ENCODE measurements around the gene SERPINA3. TPM values are rescaled to one million over a fixed set of nuclear protein-coding genes. Genes with fewer than 3 reads are reported as not detected.

The SERPINA3 gene
- total and polyA plus RNA-seq, 5 donors, result 56.4 to 390 (median 192) TPM

- no peaks in the 10 kb centered on the region for H3K27me3 ChIP-seq (ENCODE audit: control insufficient read depth, insufficient read depth)
- ATAC-seq, result no peak
- H3K4me3 ChIP-seq (ENCODE audit: low read length), result no peak overlapping the region
- H3K4me1 ChIP-seq (ENCODE audit: control insufficient read depth, insufficient read depth, low read length), result no peaks in the 10 kb centered on the region
- WGBS, result 73% methylated on average over 7 of the region's 7 CpGs
- intact Hi-C loops (cut with DNase I), result no loop called here
- H3K27ac ChIP-seq (ENCODE audit: low read length), result no peak overlapping the region
- DNase-seq, result no peak
- H3K9me3 ChIP-seq (ENCODE audit: control insufficient read depth, low read length), result no peaks in the 10 kb centered on the region
These were observed 11.8 kb downstream of the SERPINA3 start for GRCh38 chr14:94623856-94624499.

GRCh38 chr14:94624537-94625352 lies 12.6 kb downstream of the SERPINA3 start:
- DNase-seq (no peak), ATAC-seq (no peak)
- Histone ChIP-seq H3K9me3 (ENCODE audit: control insufficient read depth, low read length) (no peaks in the 10 kb centered on the region), H3K4me3 (ENCODE audit: low read length) (no peak overlapping the region), H3K27ac (ENCODE audit: low read length) (no peak overlapping the region), H3K27me3 (ENCODE audit: control insufficient read depth, insufficient read depth) (no peaks in the 10 kb centered on the region), H3K4me1 (ENCODE audit: control insufficient read depth, insufficient read depth, low read length) (no peaks in the 10 kb centered on the region)
- WGBS, result 78% methylated on average over 10 of the region's 10 CpGs
- intact Hi-C loops (cut with DNase I), result no loop called here

- H3K27ac ChIP-seq (ENCODE audit: low read length), result no peak overlapping the region
- no peak for DNase-seq
- no peak overlapping the region for H3K4me3 ChIP-seq (ENCODE audit: low read length)
- no peaks in the 10 kb centered on the region for H3K9me3 ChIP-seq (ENCODE audit: control insufficient read depth, low read length)
- WGBS, result 69% methylated on average over 2 of the region's 2 CpGs
- ATAC-seq, result no peak
- intact Hi-C loops (cut with DNase I), result no loop called here
- no peaks in the 10 kb centered on the region for H3K27me3 ChIP-seq (ENCODE audit: control insufficient read depth, insufficient read depth)
- no peaks in the 10 kb centered on the region for H3K4me1 ChIP-seq (ENCODE audit: control insufficient read depth, insufficient read depth, low read length)
These were observed 13.1 kb downstream of the SERPINA3 start for GRCh38 chr14:94625353-94625635.

GRCh38 chr14:94628578-94628977 lies 16.4 kb downstream of the SERPINA3 start:
- Histone ChIP-seq H3K4me1 (ENCODE audit: control insufficient read depth, insufficient read depth, low read length) (no peaks in the 10 kb centered on the region), H3K27me3 (ENCODE audit: control insufficient read depth, insufficient read depth) (no peaks in the 10 kb centered on the region), H3K9me3 (ENCODE audit: control insufficient read depth, low read length) (no peaks in the 10 kb centered on the region), H3K4me3 (ENCODE audit: low read length) (no peak overlapping the region), H3K27ac (ENCODE audit: low read length) (no peak overlapping the region)
- DNase-seq (no peak), ATAC-seq (no peak)
- intact Hi-C loops (cut with DNase I), result no loop called here
- WGBS, result 78% methylated on average over 5 of the region's 5 CpGs

GRCh38 chr14:94630396-94630795 lies 18.2 kb downstream of the SERPINA3 start:
- WGBS, result 81% methylated on average over 4 of the region's 4 CpGs
- intact Hi-C loops (cut with DNase I), result no loop called here
- no peaks in the 10 kb centered on the region for H3K27me3 ChIP-seq (ENCODE audit: control insufficient read depth, insufficient read depth)

GRCh38 chr14:94631050-94631449 lies 18.9 kb downstream of the SERPINA3 start:
- H3K27ac ChIP-seq (ENCODE audit: low read length), result no peak overlapping the region
- ATAC-seq (no peak), DNase-seq (no peak)
- 95% methylated on average over 1 of the region's 1 CpG for WGBS
- H3K4me1 ChIP-seq (ENCODE audit: control insufficient read depth, insufficient read depth, low read length), result no peaks in the 10 kb centered on the region
- intact Hi-C loops (cut with DNase I), result no loop called here
- H3K4me3 ChIP-seq (ENCODE audit: low read length), result no peak overlapping the region
- no peaks in the 10 kb centered on the region for H3K9me3 ChIP-seq (ENCODE audit: control insufficient read depth, low read length)
- H3K27me3 ChIP-seq (ENCODE audit: control insufficient read depth, insufficient read depth), result no peaks in the 10 kb centered on the region

More at GRCh38 chr14:94630396-94630795, 18.2 kb downstream of the SERPINA3 start:
- no peaks in the 10 kb centered on the region for H3K4me1 ChIP-seq (ENCODE audit: control insufficient read depth, insufficient read depth, low read length)
- no peak for DNase-seq
- no peaks in the 10 kb centered on the region for H3K9me3 ChIP-seq (ENCODE audit: control insufficient read depth, low read length)
- no peak overlapping the region for H3K4me3 ChIP-seq (ENCODE audit: low read length)
- no peak overlapping the region for H3K27ac ChIP-seq (ENCODE audit: low read length)
- no peak for ATAC-seq

- Histone ChIP-seq H3K27ac (ENCODE audit: low read length) (no peak overlapping the region), H3K4me1 (ENCODE audit: control insufficient read depth, insufficient read depth, low read length) (no peaks in the 10 kb centered on the region), H3K27me3 (ENCODE audit: control insufficient read depth, insufficient read depth) (no peaks in the 10 kb centered on the region), H3K4me3 (ENCODE audit: low read length) (no peak overlapping the region), H3K9me3 (ENCODE audit: control insufficient read depth, low read length) (no peaks in the 10 kb centered on the region)
- intact Hi-C loops (cut with DNase I), result no loop called here
- WGBS, result 85% methylated on average over 7 of the region's 7 CpGs
- no peak for ATAC-seq
- DNase-seq, result no peak
These were observed 19.5 kb downstream of the SERPINA3 start for GRCh38 chr14:94631536-94632304.

- Histone ChIP-seq H3K4me1 (ENCODE audit: control insufficient read depth, insufficient read depth, low read length) (no peaks in the 10 kb centered on the region), H3K9me3 (ENCODE audit: control insufficient read depth, low read length) (no peaks in the 10 kb centered on the region), H3K27ac (ENCODE audit: low read length) (no peak overlapping the region), H3K4me3 (ENCODE audit: low read length) (no peak overlapping the region), H3K27me3 (ENCODE audit: control insufficient read depth, insufficient read depth) (no peaks in the 10 kb centered on the region)
- DNase-seq (no peak), ATAC-seq (no peak)
- 78% methylated on average over 4 of the region's 4 CpGs for WGBS
- intact Hi-C loops (cut with DNase I), result no loop called here
These were observed 20.1 kb downstream of the SERPINA3 start for GRCh38 chr14:94632305-94632590.

- Histone ChIP-seq H3K9me3 (ENCODE audit: control insufficient read depth, low read length) (no peaks in the 10 kb centered on the region), H3K27ac (ENCODE audit: low read length) (no peak overlapping the region), H3K27me3 (ENCODE audit: control insufficient read depth, insufficient read depth) (no peaks in the 10 kb centered on the region), H3K4me3 (ENCODE audit: low read length) (no peak overlapping the region), H3K4me1 (ENCODE audit: control insufficient read depth, insufficient read depth, low read length) (no peaks in the 10 kb centered on the region)
- DNase-seq (no peak), ATAC-seq (no peak)
- intact Hi-C loops (cut with DNase I), result no loop called here
- 74% methylated on average over 6 of the region's 6 CpGs for WGBS
These were observed 20.9 kb downstream of the SERPINA3 start for GRCh38 chr14:94633121-94633520.

GRCh38 chr14:94635154-94635553 lies 23.0 kb downstream of the SERPINA3 start:
- no peaks in the 10 kb centered on the region for H3K4me1 ChIP-seq (ENCODE audit: control insufficient read depth, insufficient read depth, low read length)
- no peak overlapping the region for H3K27ac ChIP-seq (ENCODE audit: low read length)
- 53% methylated on average over 1 of the region's 1 CpG for WGBS
- no peaks in the 10 kb centered on the region for H3K27me3 ChIP-seq (ENCODE audit: control insufficient read depth, insufficient read depth)
- no peaks in the 10 kb centered on the region for H3K9me3 ChIP-seq (ENCODE audit: control insufficient read depth, low read length)
- ATAC-seq (no peak), DNase-seq (no peak)
- intact Hi-C loops (cut with DNase I), result no loop called here
- H3K4me3 ChIP-seq (ENCODE audit: low read length), result no peak overlapping the region

- ATAC-seq, result no peak
- no peak for DNase-seq
- Histone ChIP-seq H3K27ac (ENCODE audit: low read length) (no peak overlapping the region), H3K27me3 (ENCODE audit: control insufficient read depth, insufficient read depth) (no peaks in the 10 kb centered on the region), H3K4me1 (ENCODE audit: control insufficient read depth, insufficient read depth, low read length) (no peaks in the 10 kb centered on the region), H3K4me3 (ENCODE audit: low read length) (no peak overlapping the region), H3K9me3 (ENCODE audit: control insufficient read depth, low read length) (no peaks in the 10 kb centered on the region)
- intact Hi-C loops (cut with DNase I), result no loop called here
- 68% methylated on average over 2 of the region's 2 CpGs for WGBS
These were observed 24.7 kb downstream of the SERPINA3 start for GRCh38 chr14:94636744-94637412.

All from right cardiac atrium (tissue), 5 donors.